Measurements from ENCODE around the gene TENT5C. TPM values are rescaled to one million over a fixed set of nuclear protein-coding genes. Genes with fewer than 3 reads are reported as not detected.
A peak's percentile ranks its signal among the peaks of the same experiment; 100 is the strongest.

TENT5C gene
- total and polyA plus RNA-seq, 9 of the 15 experiments (the other 6 are each of a cell fraction or from before 2014, with no cell fraction given): 1.8 to 7.7 (median 4.0) TPM

- TF ChIP-seq NCOA1 (IDR thresholded peaks at IDR 0.05; ENCODE audit: low read depth) (no peak), ZNF699 (CRISPR knock-in tag; IDR thresholded peaks at IDR 0.05; ENCODE audit: insufficient replicate concordance) (no peak), BCOR (IDR thresholded peaks at IDR 0.05) (peak; percentile 98), CTBP1 (IDR thresholded peaks at IDR 0.05; ENCODE audit: borderline replicate concordance) (no peak), ZNF41 (CRISPR knock-in tag; conservative IDR thresholded peaks at IDR 0.05) (no peak), ZNF518B (CRISPR knock-in tag; IDR thresholded peaks at IDR 0.05) (no peak), ZFP36 (IDR thresholded peaks at IDR 0.05; ENCODE audit: low read depth, low read length, partially characterized antibody) (peak; percentile 92), SMAD4 (CRISPR knock-in tag; conservative IDR thresholded peaks at IDR 0.05) (0 out of 2 replicates have a peak, but pooled peaks have one; percentile 14), ZNF436 (CRISPR knock-in tag; IDR thresholded peaks at IDR 0.05) (no peak), UBTF (IDR thresholded peaks at IDR 0.05; ENCODE audit: borderline replicate concordance in 1 of 2, low read depth in 2 of 2, low read length in 2 of 2) (no peak), MTA1 (IDR thresholded peaks at IDR 0.05; ENCODE audit: borderline replicate concordance) (no peak), CREBBP (IDR thresholded peaks at IDR 0.05; ENCODE audit: low read depth, low read length) (no peak), ZNF551 (CRISPR knock-in tag; IDR thresholded peaks at IDR 0.05) (no peak), GATA2 (CRISPR knock-in tag; IDR thresholded peaks at IDR 0.05) (peak; percentile 37; the same call in 1 of the 2 replicates), ZNF175 (CRISPR knock-in tag; IDR thresholded peaks at IDR 0.05; ENCODE audit: low read depth) (no peak), MNT (conservative IDR thresholded peaks at IDR 0.05) (no peak), MYBL2 (IDR thresholded peaks at IDR 0.05; ENCODE audit: low read depth) (no peak), MYBL2 (CRISPR knock-in tag; IDR thresholded peaks at IDR 0.05; ENCODE audit: borderline replicate concordance) (no peak), ZNF76 (CRISPR knock-in tag; IDR thresholded peaks at IDR 0.05; ENCODE audit: borderline replicate concordance) (no peak), ZFPM2 (CRISPR knock-in tag; IDR thresholded peaks at IDR 0.05) (no peak)
Measured at GRCh38 chr1:117653732-117654492, 48.1 kb downstream of the TENT5C start (continued).

Measured in K562 (cell line).